ENCODE results near the gene PIGX. TPM values are rescaled to one million over a fixed set of nuclear protein-coding genes. Genes with fewer than 3 reads are reported as not detected.

PIGX gene
- total and polyA plus RNA-seq, 10 donors, result 4.5 to 29.2 (median 15.5) TPM

DNA sequence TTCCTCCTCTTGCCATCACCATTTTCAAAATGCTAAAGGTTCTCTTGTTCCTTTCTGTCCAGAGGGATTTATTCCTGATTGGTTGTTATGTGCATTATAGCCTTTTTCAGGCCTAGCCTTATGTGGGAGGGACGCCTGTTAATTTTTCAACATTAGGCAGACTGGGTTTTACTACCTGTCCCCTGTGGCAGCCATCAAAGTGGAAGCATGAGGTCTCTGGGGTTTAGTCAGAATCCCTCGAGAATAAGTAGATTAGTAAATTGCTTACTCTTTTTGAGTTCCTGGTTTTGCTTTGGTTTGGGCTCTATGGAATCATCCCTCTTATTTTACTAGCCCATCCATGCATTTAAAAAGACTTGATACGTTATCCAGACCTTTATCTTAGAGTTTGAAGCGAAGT, 59.9 kb downstream of the PIGX start:
- no peak for DNase-seq
- Histone ChIP-seq H3K36me3 (peaks cover 0 to 21% (median 4%) of the 10 kb centered on the region in 6 donors), H3K4me1 (peaks cover 23 to 93% (median 62%) of the 10 kb centered on the region in 6 donors), H3K4me3 (no peak overlapping the region), H3K9me3 (no peaks in the 10 kb centered on the region), H3K27ac (peak overlapping the region in 2 of 8 donors; percentile 7 to 68), H3K27me3 (replicated peaks in 1 of 7) (no peaks in the 10 kb centered on the region)
- TF ChIP-seq, protein P1, sequence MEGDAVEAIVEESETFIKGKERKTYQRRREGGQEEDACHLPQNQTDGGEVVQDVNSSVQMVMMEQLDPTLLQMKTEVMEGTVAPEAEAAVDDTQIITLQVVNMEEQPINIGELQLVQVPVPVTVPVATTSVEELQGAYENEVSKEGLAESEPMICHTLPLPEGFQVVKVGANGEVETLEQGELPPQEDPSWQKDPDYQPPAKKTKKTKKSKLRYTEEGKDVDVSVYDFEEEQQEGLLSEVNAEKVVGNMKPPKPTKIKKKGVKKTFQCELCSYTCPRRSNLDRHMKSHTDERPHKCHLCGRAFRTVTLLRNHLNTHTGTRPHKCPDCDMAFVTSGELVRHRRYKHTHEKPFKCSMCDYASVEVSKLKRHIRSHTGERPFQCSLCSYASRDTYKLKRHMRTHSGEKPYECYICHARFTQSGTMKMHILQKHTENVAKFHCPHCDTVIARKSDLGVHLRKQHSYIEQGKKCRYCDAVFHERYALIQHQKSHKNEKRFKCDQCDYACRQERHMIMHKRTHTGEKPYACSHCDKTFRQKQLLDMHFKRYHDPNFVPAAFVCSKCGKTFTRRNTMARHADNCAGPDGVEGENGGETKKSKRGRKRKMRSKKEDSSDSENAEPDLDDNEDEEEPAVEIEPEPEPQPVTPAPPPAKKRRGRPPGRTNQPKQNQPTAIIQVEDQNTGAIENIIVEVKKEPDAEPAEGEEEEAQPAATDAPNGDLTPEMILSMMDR (IDR thresholded peaks at IDR 0.05 in 8 of 11, conservative IDR thresholded peaks at IDR 0.05 in 3 of 11), result no peak
- no peak for TF ChIP-seq POLR2AphosphoS5 (IDR thresholded peaks at IDR 0.05)
- no peak for TF ChIP-seq POLR2A (IDR thresholded peaks at IDR 0.05)
- intact Hi-C loops (cut with DNase I; ENCODE audit: low total_unique reads), result no loop called here
- WGBS, 5 donors, result 61 to 80% (median 72%) methylated on average over 4 of the region's 4 CpGs

DNA sequence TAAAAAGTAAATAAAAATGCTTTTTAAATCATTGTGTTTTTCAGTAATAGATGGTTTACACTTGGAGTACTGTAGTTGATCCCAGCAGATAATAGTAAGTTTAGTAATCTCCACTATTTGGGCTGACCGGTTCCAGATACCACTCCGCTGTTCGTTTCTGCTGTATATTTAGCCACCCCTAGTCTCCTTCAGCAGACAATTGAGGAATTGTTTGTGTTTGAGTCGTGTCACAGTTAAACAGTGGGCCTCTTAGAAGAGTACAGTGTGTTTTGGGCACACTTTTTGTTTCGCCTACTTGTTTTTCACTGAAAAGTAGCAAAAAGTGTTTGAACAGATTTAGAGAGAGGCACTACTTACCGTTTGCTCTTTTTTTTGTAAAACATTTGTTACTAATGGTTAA, 60.7 kb downstream of the PIGX start:
- Histone ChIP-seq H3K9me3 (no peaks in the 10 kb centered on the region), H3K4me3 (no peak overlapping the region), H3K4me1 (peaks cover 23 to 99% (median 68%) of the 10 kb centered on the region in 6 donors), H3K27ac (peak overlapping the region in 5 of 8 donors; percentile 59 to 78 (median 68)), H3K36me3 (peaks cover 0 to 23% (median 4%) of the 10 kb centered on the region in 6 donors), H3K27me3 (replicated peaks in 1 of 7) (no peaks in the 10 kb centered on the region)
- 87 to 91% (median 89%) methylated on average over 6 of the region's 6 CpGs for WGBS, 5 donors
- no peak for DNase-seq
- intact Hi-C loops (cut with DNase I; ENCODE audit: low total_unique reads), result no loop called here
- TF ChIP-seq, protein P1 (IDR thresholded peaks at IDR 0.05 in 8 of 11, conservative IDR thresholded peaks at IDR 0.05 in 3 of 11), result no peak
- no peak for TF ChIP-seq POLR2A (IDR thresholded peaks at IDR 0.05)
- TF ChIP-seq POLR2AphosphoS5 (IDR thresholded peaks at IDR 0.05), result no peak

DNA sequence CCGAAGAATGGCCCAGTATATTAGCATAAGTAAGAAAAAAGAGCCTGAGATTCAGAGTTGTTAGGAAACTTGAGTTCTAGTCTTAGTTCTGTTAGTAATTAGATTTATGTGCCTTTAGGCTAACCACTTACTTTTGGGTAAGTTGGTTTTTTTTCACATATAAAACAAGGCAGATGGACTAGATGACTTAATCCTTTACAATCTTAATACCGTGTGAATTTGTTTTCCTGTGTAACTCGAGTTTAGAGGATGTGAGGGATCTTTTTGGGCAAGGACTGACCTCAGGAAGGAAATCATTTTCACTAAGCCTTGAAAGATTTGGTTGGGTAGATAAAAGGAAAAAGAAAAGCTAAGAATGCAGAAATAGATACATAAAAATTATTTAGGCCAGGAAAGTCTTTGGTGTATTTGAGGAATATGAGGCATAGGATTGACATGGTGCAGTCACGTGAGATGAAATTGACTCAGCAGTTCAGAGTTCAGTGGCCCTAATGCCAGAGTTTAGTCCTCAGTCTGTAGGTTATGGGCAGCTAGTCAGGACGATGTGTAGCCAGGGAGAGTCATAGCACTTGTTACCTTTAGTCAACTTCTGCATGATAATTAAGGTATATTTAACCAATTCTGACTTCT, 62.1 kb downstream of the PIGX start:
- Histone ChIP-seq H3K27me3 (replicated peaks in 1 of 7) (no peaks in the 10 kb centered on the region), H3K36me3 (peaks cover 0 to 18% (median 0%) of the 10 kb centered on the region in 6 donors), H3K27ac (peak overlapping the region in 7 of 8 donors; percentile 55 to 78 (median 65)), H3K4me3 (no peak overlapping the region), H3K4me1 (peaks cover 23 to 99% (median 73%) of the 10 kb centered on the region in 6 donors), H3K9me3 (no peaks in the 10 kb centered on the region)
- intact Hi-C loops (cut with DNase I; ENCODE audit: low total_unique reads), result no loop called here
- DNase-seq, result no peak
- 34 to 44% (median 37%) methylated on average over 5 of the region's 5 CpGs for WGBS, 5 donors
- TF ChIP-seq POLR2AphosphoS5 (IDR thresholded peaks at IDR 0.05) (no peak), POLR2A (IDR thresholded peaks at IDR 0.05) (no peak)

DNA sequence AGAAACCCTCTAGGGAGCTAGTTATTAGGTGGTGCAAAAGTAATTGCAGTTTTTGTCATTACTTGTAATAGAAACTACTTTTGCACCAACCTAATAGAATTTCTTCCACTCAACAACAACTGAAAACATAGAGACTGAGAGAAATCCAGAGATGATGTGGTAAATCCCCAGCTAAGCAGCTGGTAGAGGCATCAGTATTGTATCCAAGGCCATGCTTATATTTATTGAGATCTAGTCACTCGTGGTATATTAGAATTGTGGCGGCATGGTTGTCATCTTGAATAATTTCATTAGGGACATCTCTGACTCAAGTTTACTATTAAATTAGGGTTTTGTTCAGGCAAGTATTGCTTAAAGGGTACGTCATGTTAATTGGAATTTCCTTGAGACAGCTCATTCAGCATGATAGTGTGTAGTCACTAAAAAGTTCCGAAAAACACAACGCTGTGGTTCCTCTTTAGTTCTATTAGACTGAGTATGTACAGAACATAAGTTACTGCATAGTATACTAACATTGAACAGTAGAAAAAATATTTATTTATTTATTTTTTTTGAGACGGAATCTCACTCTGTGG, 62.8 kb downstream of the PIGX start:
- TF ChIP-seq, protein P1 (IDR thresholded peaks at IDR 0.05 in 8 of 11, conservative IDR thresholded peaks at IDR 0.05 in 3 of 11), result no peak
- TF ChIP-seq POLR2AphosphoS5 (IDR thresholded peaks at IDR 0.05), result no peak
- TF ChIP-seq POLR2A (IDR thresholded peaks at IDR 0.05), result no peak
- Histone ChIP-seq H3K9me3 (no peaks in the 10 kb centered on the region), H3K36me3 (peaks cover 0 to 22% (median 4%) of the 10 kb centered on the region in 6 donors), H3K27me3 (replicated peaks in 1 of 7) (no peaks in the 10 kb centered on the region), H3K27ac (peak overlapping the region; percentile 29 to 78 (median 62)), H3K4me3 (no peak overlapping the region), H3K4me1 (peaks cover 23 to 100% (median 76%) of the 10 kb centered on the region in 6 donors)
- no peak for DNase-seq
- WGBS, 5 donors, result 75 to 88% (median 78%) methylated on average over 6 of the region's 6 CpGs
- intact Hi-C loops (cut with DNase I; ENCODE audit: low total_unique reads), result no loop called here

Measured in spleen (tissue), 11 donors.